ENCODE data around the gene PRMT3. TPM values are rescaled to one million over a fixed set of nuclear protein-coding genes. Genes with fewer than 3 reads are reported as not detected.

The PRMT3 gene
- total RNA-seq = 10 to 100 TPM in 3 of 4 donors, 1 to 10 TPM in 1; 8.2 to 14.9 (median 12.9) TPM

- TF ChIP-seq POLR2A (IDR thresholded peaks at IDR 0.05) = peak in 1 of 2 donors; percentile 25
- TF ChIP-seq CTCF (IDR thresholded peaks at IDR 0.05) = peak in 1 of 3 donors; percentile 98
- peak; percentile 92 to 99 for DNase-seq (ENCODE audit: low spot score in 2 of 2)
- 0 to 1% methylated on average over 65 to 76 of the region's 96 CpGs for WGBS, 2 donors
- peak within 1 kb of the TSS; percentile 99 for H3K4me3 ChIP-seq (ENCODE audit: low read depth, poor library complexity, severe bottlenecking)
- intact Hi-C loops (cut with DNase I; ENCODE audit: low total_unique reads) = no loop called here
Measured at GRCh38 chr11:20387261-20388095, at the start of gene PRMT3. Gene PRMT3 (plus strand): TSS chr11:20387716. CDS start chr11:20387747, 31 bp downstream.

GRCh38 chr11:20342347-20343141 is 45.0 kb upstream of the PRMT3 start:
- H3K4me3 ChIP-seq (ENCODE audit: low read depth, poor library complexity, severe bottlenecking) = no peak overlapping the region
- DNase-seq (ENCODE audit: low spot score in 2 of 2) = no peak
- intact Hi-C loops (cut with DNase I; ENCODE audit: low total_unique reads) = no loop called here
- no peak for TF ChIP-seq POLR2A (IDR thresholded peaks at IDR 0.05)
- TF ChIP-seq CTCF (IDR thresholded peaks at IDR 0.05) = no peak
- 22 to 45% methylated on average over 13 to 20 of the region's 26 CpGs for WGBS, 2 donors

GRCh38 chr11:20351136-20351535 is 36.4 kb upstream of the PRMT3 start:
- H3K4me3 ChIP-seq (ENCODE audit: low read depth, poor library complexity, severe bottlenecking) = no peak overlapping the region
- TF ChIP-seq POLR2A (IDR thresholded peaks at IDR 0.05) = no peak
- no peak for TF ChIP-seq CTCF (IDR thresholded peaks at IDR 0.05)
- intact Hi-C loops (cut with DNase I; ENCODE audit: low total_unique reads) = loop anchor here (10.0 kb wide), 1 partner anchor 226 kb away; no protein-coding TSS in a partner anchor
- WGBS, 2 donors = 54 to 59% methylated on average over 7 of the region's 7 CpGs
- no peak for DNase-seq (ENCODE audit: low spot score in 2 of 2)

GRCh38 chr11:20351751-20352262 is 35.7 kb upstream of the PRMT3 start:
- intact Hi-C loops (cut with DNase I; ENCODE audit: low total_unique reads) = loop anchor here (10.0 kb wide), 1 partner anchor 227 kb away; no protein-coding TSS in a partner anchor
- H3K4me3 ChIP-seq (ENCODE audit: low read depth, poor library complexity, severe bottlenecking) = no peak overlapping the region
- no peak for DNase-seq (ENCODE audit: low spot score in 2 of 2)
- WGBS, 2 donors = 35 to 38% methylated on average over 2 of the region's 2 CpGs
- TF ChIP-seq CTCF (IDR thresholded peaks at IDR 0.05) (no peak), POLR2A (IDR thresholded peaks at IDR 0.05) (no peak)

GRCh38 chr11:20353829-20354434 is 33.6 kb upstream of the PRMT3 start:
- DNase-seq (ENCODE audit: low spot score in 2 of 2) = no peak
- WGBS, 2 donors = 8 to 9% methylated on average over 6 of the region's 6 CpGs
- TF ChIP-seq POLR2A (IDR thresholded peaks at IDR 0.05) (no peak), CTCF (IDR thresholded peaks at IDR 0.05) (no peak)
- H3K4me3 ChIP-seq (ENCODE audit: low read depth, poor library complexity, severe bottlenecking) = no peak overlapping the region
- intact Hi-C loops (cut with DNase I; ENCODE audit: low total_unique reads) = loop anchor here (10.0 kb wide), 1 partner anchor 229 kb away; no protein-coding TSS in a partner anchor
